Neuronal stem cell (in vitro differentiated cells): ENCODE measurements around the gene ZNF292.

Experiments
- DNase-seq: peaks from one replicate; pipeline ENCODE4 v3.0.0-alpha.2; 2013; ENCODE audit warnings: low spot score
- H2AFZ ChIP-seq: one replicate; pipeline ENCODE4 v1.6.1; 2013; ENCODE audit warnings: mild to moderate bottlenecking, low read length, inconsistent platforms
- H2AK5ac ChIP-seq: 2 replicates; pipeline ENCODE4 v1.6.1; 2013; ENCODE audit warnings: low read depth, mild to moderate bottlenecking, inconsistent platforms, low read length, moderate library complexity, mixed read lengths
- H2BK120ac ChIP-seq: 2 replicates; pipeline ENCODE4 v1.6.1; 2013; ENCODE audit warnings: low read depth, mild to moderate bottlenecking, inconsistent platforms, low read length, moderate library complexity, mixed read lengths
- H2BK12ac ChIP-seq: one replicate; pipeline ENCODE4 v1.6.1; 2013; ENCODE audit warnings: low read length, inconsistent platforms
- H2BK15ac ChIP-seq: 2 replicates; pipeline ENCODE4 v1.6.1; 2013; ENCODE audit warnings: mild to moderate bottlenecking, low read length, inconsistent platforms, mixed read lengths
- H2BK5ac ChIP-seq: one replicate; pipeline ENCODE4 v1.6.1; 2013; ENCODE audit warnings: inconsistent platforms, mild to moderate bottlenecking, low read length, moderate library complexity
- H3K14ac ChIP-seq: one replicate; pipeline ENCODE4 v1.6.1; 2013; ENCODE audit warnings: low read length, inconsistent platforms
- H3K18ac ChIP-seq: 2 replicates; pipeline ENCODE4 v1.6.1; 2013; ENCODE audit warnings: low read length, inconsistent platforms
- H3K23ac ChIP-seq: 2 replicates; pipeline ENCODE4 v1.6.1; 2013; ENCODE audit warnings: low read depth, mild to moderate bottlenecking, mixed read lengths, low read length, inconsistent platforms; ENCODE audit not compliant: poor library complexity
- H3K27ac ChIP-seq: replicated peaks from 3 replicates; pipeline ENCODE4 v1.5.1; 2013; ENCODE audit warnings: low read length, inconsistent platforms
- H3K27me3 ChIP-seq, 3 experiments: 2 replicates each; pipeline ENCODE4 v1.6.1; 2013; ENCODE audit warnings: low read length in 3 of 3, mild to moderate bottlenecking in 2 of 3, inconsistent platforms in 1 of 3, low read depth in 1 of 3, mixed read lengths in 1 of 3, moderate library complexity in 1 of 3; ENCODE audit not compliant: control insufficient read depth in 3 of 3, insufficient read depth in 3 of 3
- H3K36me3 ChIP-seq, 2 donors: replicated peaks in 1 of 2; 2 replicates each; pipeline ENCODE4 v1.6.1; 2013; ENCODE audit warnings: low read length in 2 of 2; ENCODE audit not compliant: control insufficient read depth in 2 of 2, insufficient read depth in 2 of 2
- H3K4ac ChIP-seq: 2 replicates; pipeline ENCODE4 v1.6.1; 2013; ENCODE audit warnings: inconsistent platforms, mild to moderate bottlenecking, low read length, moderate library complexity
- H3K4me1 ChIP-seq, 2 donors: 1 replicate in 1 of 2; 2 replicates in 1 of 2; pipeline ENCODE4 v1.6.1; 2013; ENCODE audit warnings: low read length in 2 of 2, low read depth in 1 of 2; ENCODE audit not compliant: control insufficient read depth in 2 of 2, insufficient read depth in 1 of 2
- H3K4me2 ChIP-seq: one replicate; pipeline ENCODE4 v1.6.1; 2013; ENCODE audit warnings: mild to moderate bottlenecking, low read length, inconsistent platforms; ENCODE audit not compliant: insufficient read depth, poor library complexity, severe bottlenecking
- H3K4me3 ChIP-seq, 2 donors: 2 replicates each; pipeline ENCODE4 v1.5.1; 2013; ENCODE audit warnings: low read length in 2 of 2, mild to moderate bottlenecking in 2 of 2, inconsistent platforms in 1 of 2, moderate library complexity in 1 of 2
- H3K79me1 ChIP-seq: one replicate; pipeline ENCODE4 v1.6.1; 2013; ENCODE audit warnings: low read depth, mild to moderate bottlenecking, inconsistent platforms, low read length, moderate library complexity
- H3K9ac ChIP-seq: one replicate; pipeline ENCODE4 v1.6.1; 2013; ENCODE audit warnings: mild to moderate bottlenecking, low read depth, low read length, inconsistent platforms; ENCODE audit not compliant: poor library complexity
- H3K9me3 ChIP-seq, 2 donors: replicated peaks in 1 of 2; 2 replicates each; pipeline versions ENCODE3 to v1.6.1; 2013; ENCODE audit warnings: low read length in 2 of 2, mild to moderate bottlenecking in 2 of 2, inconsistent platforms in 1 of 2, low read depth in 1 of 2, mixed read lengths in 1 of 2, moderate library complexity in 1 of 2; ENCODE audit not compliant: control insufficient read depth in 2 of 2, insufficient read depth in 1 of 2
- H4K8ac ChIP-seq: one replicate; pipeline ENCODE4 v1.6.1; 2013; ENCODE audit warnings: low read depth, mild to moderate bottlenecking, inconsistent platforms, low read length, moderate library complexity
- H4K91ac ChIP-seq: one replicate; pipeline ENCODE4 v1.6.1; 2013; ENCODE audit warnings: low read length, low read depth, mild to moderate bottlenecking, inconsistent platforms; ENCODE audit not compliant: poor library complexity
- WGBS, 2 donors: extraction: QIAGEN DNeasy Blood & Tissue Kit; methylation state at CpG; one replicate each; pipeline ENCODE4 v1.1.7; 2013; ENCODE audit warnings: missing lambda C conversion rate in 2 of 2, mixed read lengths in 1 of 2; ENCODE audit not compliant: insufficient read length in 2 of 2, insufficient replicate concordance in 1 of 2; ENCODE audit errors: extremely low coverage in 2 of 2; 5-methylcytosine and 5-hydroxymethylcytosine counted together

Gene ZNF292

GRCh38 chr6:87176493-87176892, 21.1 kb downstream of the ZNF292 start:
- no CpG with 5 or more reads among the region's 2 CpGs for WGBS, 2 donors
- no peak overlapping the region for H3K18ac ChIP-seq
- no peak overlapping the region for H3K4ac ChIP-seq
- no peak overlapping the region for H3K9ac ChIP-seq
- no peak overlapping the region for H2AFZ ChIP-seq
- no peak overlapping the region for H4K91ac ChIP-seq
- H3K23ac ChIP-seq, result no peak overlapping the region
- peaks cover 0 to 13% of the 10 kb centered on the region in 2 donors for H3K4me1 ChIP-seq
- H3K4me3 ChIP-seq, result no peak overlapping the region
- no peak overlapping the region for H3K27ac ChIP-seq
- H4K8ac ChIP-seq, result no peak overlapping the region
- no peak overlapping the region for H2BK12ac ChIP-seq
- H3K14ac ChIP-seq, result no peak overlapping the region
- H2BK5ac ChIP-seq, result no peak overlapping the region
- peaks cover 3% of the 10 kb centered on the region for H3K79me1 ChIP-seq
- no peaks in the 10 kb centered on the region for H3K27me3 ChIP-seq
- DNase-seq, result no peak
- peaks cover 0 to 6% of the 10 kb centered on the region in 2 donors for H3K9me3 ChIP-seq
- H2BK15ac ChIP-seq, result no peak overlapping the region
- peaks cover 0 to 55% of the 10 kb centered on the region in 2 donors for H3K36me3 ChIP-seq
- H2AK5ac ChIP-seq, result no peak overlapping the region
- H2BK120ac ChIP-seq, result no peak overlapping the region
- no peak overlapping the region for H3K4me2 ChIP-seq

DNA sequence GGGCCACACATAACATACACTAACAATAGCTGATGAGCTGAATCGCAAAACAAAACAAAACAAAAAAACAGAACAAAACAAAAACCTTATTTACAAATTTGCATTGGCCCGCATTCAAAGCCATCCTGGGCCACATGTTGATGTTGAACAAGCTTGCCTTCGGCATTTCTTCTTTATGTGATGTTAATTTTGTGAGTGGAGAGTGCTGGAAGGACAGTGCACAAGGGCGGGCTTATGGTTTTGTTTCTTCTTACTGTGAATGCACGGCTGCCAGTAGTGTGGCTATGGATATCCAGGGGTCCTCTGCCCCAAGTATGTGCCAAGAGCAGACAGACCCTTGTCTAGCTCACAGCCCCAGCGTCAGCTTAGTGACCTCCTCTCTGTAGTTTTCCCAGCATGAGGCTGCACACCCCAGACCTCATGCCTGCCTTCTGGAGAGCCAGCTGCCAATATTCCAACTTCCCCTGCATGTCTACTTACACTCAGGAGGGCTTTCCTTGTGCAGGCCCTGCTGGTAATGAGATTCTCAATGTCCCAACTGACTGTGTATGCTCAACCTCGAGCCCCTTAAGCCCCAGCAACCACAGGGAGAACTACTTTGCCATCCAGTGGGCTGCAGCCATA, 24.9 kb downstream of the ZNF292 start:
- Histone ChIP-seq H3K4me2 (no peak overlapping the region), H3K79me1 (peaks cover 3% of the 10 kb centered on the region), H3K9ac (no peak overlapping the region), H3K4me1 (peaks cover 0 to 9% of the 10 kb centered on the region in 2 donors), H2BK120ac (no peak overlapping the region), H4K91ac (no peak overlapping the region), H3K9me3 (peaks cover 0 to 6% of the 10 kb centered on the region in 2 donors), H2BK15ac (no peak overlapping the region), H2BK12ac (no peak overlapping the region), H3K4me3 (no peak overlapping the region), H3K27me3 (no peaks in the 10 kb centered on the region), H3K4ac (no peak overlapping the region), H2BK5ac (no peak overlapping the region), H3K18ac (no peak overlapping the region), H4K8ac (no peak overlapping the region), H3K27ac (peak overlapping the region; percentile 11), H3K14ac (no peak overlapping the region), H3K23ac (no peak overlapping the region), H2AK5ac (no peak overlapping the region), H2AFZ (no peak overlapping the region), H3K36me3 (peaks cover 0 to 76% of the 10 kb centered on the region in 2 donors)
- no peak for DNase-seq
- WGBS, 2 donors, result no CpG with 5 or more reads among the region's 7 CpGs

- no peaks in the 10 kb centered on the region for H3K9me3 ChIP-seq
- no peak overlapping the region for H4K91ac ChIP-seq
- H3K14ac ChIP-seq, result no peak overlapping the region
- WGBS, 2 donors, result no CpG with 5 or more reads among the region's 6 CpGs
- H3K4ac ChIP-seq, result no peak overlapping the region
- no peak overlapping the region for H3K27ac ChIP-seq
- H2BK120ac ChIP-seq, result no peak overlapping the region
- H3K23ac ChIP-seq, result no peak overlapping the region
- H2BK15ac ChIP-seq, result no peak overlapping the region
- no peak overlapping the region for H3K9ac ChIP-seq
- no peak overlapping the region for H2BK5ac ChIP-seq
- peaks cover 0 to 77% of the 10 kb centered on the region in 2 donors for H3K36me3 ChIP-seq
- no peak overlapping the region for H2BK12ac ChIP-seq
- H4K8ac ChIP-seq, result no peak overlapping the region
- H3K18ac ChIP-seq, result no peak overlapping the region
- H3K27me3 ChIP-seq, result no peaks in the 10 kb centered on the region
- peaks cover 4% of the 10 kb centered on the region for H3K79me1 ChIP-seq
- H3K4me3 ChIP-seq, result no peak overlapping the region
- H2AFZ ChIP-seq, result no peak overlapping the region
- H3K4me1 ChIP-seq, result peaks cover 0 to 9% of the 10 kb centered on the region in 2 donors
- DNase-seq, result no peak
- no peak overlapping the region for H2AK5ac ChIP-seq
- H3K4me2 ChIP-seq, result no peak overlapping the region
Observed at GRCh38 chr6:87181903-87182302, 26.5 kb downstream of the ZNF292 start.

DNA sequence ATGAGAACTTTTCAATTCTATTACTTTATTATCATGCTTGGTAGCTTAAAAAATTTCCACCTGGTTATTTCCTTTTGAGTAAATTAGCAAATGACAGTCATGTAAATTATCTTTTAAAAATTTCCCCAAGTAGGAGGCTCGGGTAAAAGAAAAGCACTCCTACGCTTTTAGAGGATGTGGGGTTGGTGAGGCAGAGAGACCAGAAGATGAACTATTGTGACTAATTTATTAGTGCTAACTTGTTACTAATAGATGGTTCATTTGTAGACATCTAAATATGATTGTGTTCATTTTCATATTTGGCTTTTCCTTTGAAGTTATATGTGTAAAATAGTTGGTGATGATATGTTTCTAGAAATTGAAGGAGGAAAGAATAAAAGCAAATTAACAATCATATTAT, 27.0 kb downstream of the ZNF292 start:
- no peak overlapping the region for H2AK5ac ChIP-seq
- H2BK15ac ChIP-seq, result no peak overlapping the region
- H3K36me3 ChIP-seq, result peaks cover 0 to 77% of the 10 kb centered on the region in 2 donors
- no peak overlapping the region for H3K23ac ChIP-seq
- H3K4me3 ChIP-seq, result no peak overlapping the region
- no CpG with 5 or more reads among the region's 2 CpGs for WGBS, 2 donors
- H3K79me1 ChIP-seq, result peaks cover 5% of the 10 kb centered on the region
- no peak overlapping the region for H2AFZ ChIP-seq
- H2BK120ac ChIP-seq, result no peak overlapping the region
- peaks cover 0 to 9% of the 10 kb centered on the region in 2 donors for H3K4me1 ChIP-seq
- H3K27me3 ChIP-seq, result no peaks in the 10 kb centered on the region
- H4K91ac ChIP-seq, result no peak overlapping the region
- H2BK5ac ChIP-seq, result no peak overlapping the region
- no peak overlapping the region for H3K27ac ChIP-seq
- no peak overlapping the region for H3K18ac ChIP-seq
- no peak overlapping the region for H4K8ac ChIP-seq
- no peaks in the 10 kb centered on the region for H3K9me3 ChIP-seq
- no peak overlapping the region for H3K9ac ChIP-seq
- no peak overlapping the region for H3K4ac ChIP-seq
- no peak for DNase-seq
- no peak overlapping the region for H3K4me2 ChIP-seq
- no peak overlapping the region for H3K14ac ChIP-seq
- no peak overlapping the region for H2BK12ac ChIP-seq
